Activated naive CD4-positive, alpha-beta T cell treated with anti-CD3 and anti-CD28 coated beads for 36 hours (primary cell): ENCODE results near the gene FLT1. TPM values are rescaled to one million over a fixed set of nuclear protein-coding genes. Genes with fewer than 3 reads are reported as not detected.

Source experiments
- total RNA-seq, 2 experiments: library from RNA; stranded (reverse); gene quantifications; one replicate each; pipeline ENCODE4 v1.2.3, GENCODE V29; 2021

FLT1 gene
- total RNA-seq, 2 experiments from 2014 or later = 21.8 to 21.9 TPM

Other genes starting within 250 kb of the FLT1 start
- gene POMP, start 164.0 kb upstream of the FLT1 start, total RNA-seq = 100 to 1,000 TPM; 106 to 108 TPM
- gene SLC46A3, start 223.8 kb upstream of the FLT1 start, total RNA-seq = 1 to 10 TPM; 2.2 to 3.2 TPM